Mucosa of descending colon (tissue), 3 donors: Measurements from ENCODE around the gene SS18L1. TPM values are rescaled to one million over a fixed set of nuclear protein-coding genes. Genes with fewer than 3 reads are reported as not detected.
A peak's percentile ranks its signal among the peaks of the same experiment; 100 is the strongest.

ENCODE experiments used
- ATAC-seq: fragments of 200-7000 bp; cut with Tn5 transposase; one replicate; pipeline ENCODE4 v1.9.1; 2020; ENCODE audit warnings: mild to moderate bottlenecking, moderate library complexity
- DNase-seq, 3 donors: peaks; one replicate each; pipeline ENCODE4 v3.0.0-alpha.2; 2020
- H3K36me3 ChIP-seq: fragments of 200-600 bp; one replicate; pipeline ENCODE4 v1.8.0; 2021; ENCODE audit warnings: low read depth, mild to moderate bottlenecking
- H3K4me1 ChIP-seq: fragments of 200-600 bp; one replicate; pipeline ENCODE4 v1.8.0; 2021; ENCODE audit warnings: low read depth, mild to moderate bottlenecking
- H3K4me3 ChIP-seq: fragments of 200-600 bp; one replicate; pipeline ENCODE4 v1.8.0; 2021; ENCODE audit warnings: mild to moderate bottlenecking
- H3K9me3 ChIP-seq: fragments of 200-600 bp; one replicate; pipeline ENCODE4 v1.8.0; 2021; ENCODE audit warnings: mild to moderate bottlenecking
- intact Hi-C, 2 donors: fragments of 100-400 bp; cut with DNase I in 1 of 2; cut with micrococcal nuclease in 1 of 2; formaldehyde crosslinking; loops; one replicate each; pipeline versions ENCODE4 v1.11.0 to v1.11.1; 2022; cut with DNase I, micrococcal nuclease
- total RNA-seq, 3 donors: library from RNA; stranded (reverse); fragmentation: NEBNext Ultra II Directional in 2 of 3; extraction: Animal tissue kit (Norgen Biotek cat#: 25700) in 2 of 3; gene quantifications; one replicate each; pipeline versions ENCODE4 v1.2.1 to v1.2.4, GENCODE V29; 2021 to 2023
- TF ChIP-seq, protein P1 (sequence below): fragments of 200-600 bp; IDR thresholded peaks from one replicate; pipeline ENCODE4 v1.8.0; 2022; ENCODE audit warnings: antibody characterized with exemption, mild to moderate bottlenecking
- donor health status: DM: no; HTN: no; CAD: no; lungs with moderate emphysema.
- donor health status: DM: no; HTN: no; CAD: no.
- donor health status: DM: no; HTN: yes; CAD: no.

SS18L1 gene
- total RNA-seq, 3 donors from 2014 or later, result 13.2 to 16.0 (median 14.4) TPM

DNA sequence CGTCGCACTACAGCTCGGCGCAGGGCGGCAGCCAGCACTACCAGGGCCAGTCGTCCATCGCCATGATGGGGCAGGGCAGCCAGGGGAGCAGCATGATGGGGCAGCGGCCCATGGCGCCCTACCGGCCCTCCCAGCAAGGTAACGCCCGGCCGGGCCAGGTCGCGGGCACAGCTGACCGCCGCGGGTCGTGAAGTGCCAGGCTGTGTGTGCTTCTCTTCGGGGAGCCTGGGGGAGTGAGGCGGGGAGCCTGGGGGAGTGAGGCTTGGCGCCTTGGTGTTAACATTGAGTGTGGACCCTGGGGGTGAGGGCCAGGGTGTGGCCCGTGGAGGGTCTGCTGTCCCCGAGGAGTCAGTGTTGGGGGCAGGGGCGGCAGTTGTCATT, 19.9 kb downstream of the SS18L1 start:
- TF ChIP-seq, protein P1, sequence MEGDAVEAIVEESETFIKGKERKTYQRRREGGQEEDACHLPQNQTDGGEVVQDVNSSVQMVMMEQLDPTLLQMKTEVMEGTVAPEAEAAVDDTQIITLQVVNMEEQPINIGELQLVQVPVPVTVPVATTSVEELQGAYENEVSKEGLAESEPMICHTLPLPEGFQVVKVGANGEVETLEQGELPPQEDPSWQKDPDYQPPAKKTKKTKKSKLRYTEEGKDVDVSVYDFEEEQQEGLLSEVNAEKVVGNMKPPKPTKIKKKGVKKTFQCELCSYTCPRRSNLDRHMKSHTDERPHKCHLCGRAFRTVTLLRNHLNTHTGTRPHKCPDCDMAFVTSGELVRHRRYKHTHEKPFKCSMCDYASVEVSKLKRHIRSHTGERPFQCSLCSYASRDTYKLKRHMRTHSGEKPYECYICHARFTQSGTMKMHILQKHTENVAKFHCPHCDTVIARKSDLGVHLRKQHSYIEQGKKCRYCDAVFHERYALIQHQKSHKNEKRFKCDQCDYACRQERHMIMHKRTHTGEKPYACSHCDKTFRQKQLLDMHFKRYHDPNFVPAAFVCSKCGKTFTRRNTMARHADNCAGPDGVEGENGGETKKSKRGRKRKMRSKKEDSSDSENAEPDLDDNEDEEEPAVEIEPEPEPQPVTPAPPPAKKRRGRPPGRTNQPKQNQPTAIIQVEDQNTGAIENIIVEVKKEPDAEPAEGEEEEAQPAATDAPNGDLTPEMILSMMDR, result no peak
- H3K4me3 ChIP-seq, result no peak overlapping the region
- intact Hi-C loops, result no loop called here
- DNase-seq (peak in 1 of 3 donors; percentile 37), ATAC-seq (no peak)
- H3K36me3 ChIP-seq, result no peaks in the 10 kb centered on the region
- H3K9me3 ChIP-seq, result no peaks in the 10 kb centered on the region
- no peaks in the 10 kb centered on the region for H3K4me1 ChIP-seq

DNA sequence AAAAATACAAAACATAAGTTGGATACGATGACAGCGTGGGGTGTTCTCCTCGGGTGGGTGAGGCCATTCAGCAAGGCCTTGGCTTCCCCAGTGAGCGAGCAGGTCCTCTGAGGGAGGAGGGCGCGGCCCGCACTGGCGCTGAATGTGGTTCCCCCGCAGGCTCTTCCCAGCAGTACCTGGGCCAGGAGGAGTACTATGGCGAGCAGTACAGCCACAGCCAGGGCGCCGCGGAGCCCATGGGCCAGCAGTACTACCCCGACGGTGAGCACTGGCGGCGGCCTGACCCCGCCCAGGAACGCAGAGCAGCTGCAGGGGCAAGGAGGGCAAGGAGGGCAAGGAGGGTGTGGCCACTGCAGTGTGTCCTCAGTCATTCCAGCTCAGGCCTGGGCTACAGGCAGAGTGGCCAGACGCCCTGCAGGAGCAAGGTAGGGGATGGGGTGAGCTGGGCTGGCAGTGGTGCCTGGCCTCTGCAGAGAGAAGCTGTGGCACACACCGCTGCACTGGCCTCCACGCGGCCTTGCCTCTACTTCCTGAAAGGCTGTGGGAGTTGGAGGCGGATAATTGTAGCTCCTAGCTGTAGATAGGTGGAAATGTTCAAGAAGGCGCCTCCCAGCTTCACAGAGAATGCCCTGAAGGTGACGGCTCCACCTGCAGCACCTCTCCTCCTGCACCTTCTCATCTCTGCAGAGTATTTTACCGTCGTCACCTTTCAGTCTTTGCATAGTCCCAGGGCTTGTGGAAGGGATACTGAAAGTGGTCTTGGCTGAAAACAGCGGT, 20.6 kb downstream of the SS18L1 start:
- Histone ChIP-seq H3K4me1 (no peaks in the 10 kb centered on the region), H3K36me3 (no peaks in the 10 kb centered on the region), H3K9me3 (no peaks in the 10 kb centered on the region), H3K4me3 (no peak overlapping the region)
- intact Hi-C loops, result no loop called here
- ATAC-seq (peak; percentile 6), DNase-seq (peak in 1 of 3 donors; percentile 45)
- TF ChIP-seq, protein P1, result no peak

DNA sequence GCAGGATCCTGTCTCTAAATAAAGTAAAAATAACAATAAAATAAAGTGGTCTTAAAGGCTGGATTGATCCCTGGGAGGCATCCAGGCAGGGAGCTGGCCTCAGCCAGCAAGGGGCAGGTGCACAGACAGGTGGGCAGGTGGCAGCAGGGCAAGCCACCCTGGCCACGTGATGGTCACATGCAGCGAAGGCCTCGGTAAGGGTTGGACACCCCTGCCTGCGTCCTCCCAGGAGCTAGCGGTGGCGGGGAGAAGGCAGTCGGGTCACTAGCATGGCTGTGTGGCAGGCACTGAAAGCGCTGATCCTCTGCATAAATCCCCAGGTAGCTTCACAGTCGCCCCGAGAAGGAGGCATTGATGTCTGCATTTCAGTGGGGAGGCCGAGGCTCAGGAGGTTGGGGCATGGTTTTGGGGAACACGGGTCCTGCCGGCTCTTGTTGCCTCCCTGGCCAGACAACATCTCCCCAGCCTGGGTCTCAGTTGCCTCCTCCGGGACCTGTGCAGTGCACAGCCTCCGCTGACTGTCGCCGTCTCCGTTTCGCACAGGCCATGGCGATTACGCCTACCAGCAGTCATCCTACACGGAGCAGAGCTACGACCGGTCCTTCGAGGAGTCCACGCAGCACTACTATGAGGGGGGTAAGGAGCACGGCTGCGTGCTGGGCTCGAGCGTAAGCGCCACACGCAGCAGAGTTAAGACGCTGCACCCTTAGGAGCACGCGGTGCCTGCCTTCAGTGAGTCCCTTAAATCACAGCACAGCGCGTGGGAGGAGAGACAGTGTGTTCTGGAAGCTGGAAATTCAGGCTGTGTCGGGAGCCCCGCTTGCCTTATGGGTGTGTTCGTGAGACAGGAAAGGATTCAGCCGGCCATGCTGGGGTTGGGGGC, 21.6 kb downstream of the SS18L1 start:
- no peaks in the 10 kb centered on the region for H3K9me3 ChIP-seq
- no peak overlapping the region for H3K4me3 ChIP-seq
- intact Hi-C loops, result no loop called here
- H3K36me3 ChIP-seq, result no peaks in the 10 kb centered on the region
- no peaks in the 10 kb centered on the region for H3K4me1 ChIP-seq
- peak in 1 of 3 donors; percentile 16 for DNase-seq
- no peak for ATAC-seq
- TF ChIP-seq, protein P1, result no peak

DNA sequence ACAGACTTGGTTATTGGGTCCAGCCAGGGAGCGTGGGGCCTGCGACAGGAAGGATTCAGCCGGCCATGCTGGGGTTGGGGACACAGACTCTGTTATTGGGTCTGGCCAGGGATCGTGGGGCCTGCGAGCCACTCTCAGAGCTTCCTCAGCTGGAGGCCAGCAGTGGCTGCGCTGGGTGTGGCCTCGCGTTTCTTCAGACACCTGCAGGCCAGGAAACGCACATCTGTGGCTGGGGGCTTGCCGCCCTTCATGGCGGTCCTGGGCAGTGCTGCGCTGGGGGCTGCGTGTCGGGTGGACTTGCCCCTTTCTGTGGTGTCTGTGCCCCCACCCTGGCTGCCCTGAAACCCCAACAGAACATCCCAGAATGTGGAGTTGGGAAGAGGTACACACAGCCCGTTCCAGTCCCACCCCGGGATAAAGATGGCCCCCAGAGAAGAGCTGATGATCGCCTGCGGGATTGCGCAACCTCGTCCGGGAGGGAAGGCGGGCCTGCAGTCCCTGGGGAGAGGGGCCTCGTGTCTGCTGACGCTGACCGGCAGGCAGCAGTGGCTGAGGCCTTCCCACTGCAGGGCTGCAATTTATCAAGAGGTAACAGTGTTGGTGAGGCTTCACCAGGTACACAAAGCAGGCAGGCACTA, 22.3 kb downstream of the SS18L1 start:
- intact Hi-C loops, result no loop called here
- no peak for ATAC-seq
- H3K4me3 ChIP-seq, result no peak overlapping the region
- TF ChIP-seq, protein P1, result no peak
- H3K4me1 ChIP-seq, result no peaks in the 10 kb centered on the region
- peak in 1 of 3 donors; percentile 43 for DNase-seq
- no peaks in the 10 kb centered on the region for H3K36me3 ChIP-seq
- no peaks in the 10 kb centered on the region for H3K9me3 ChIP-seq

DNA sequence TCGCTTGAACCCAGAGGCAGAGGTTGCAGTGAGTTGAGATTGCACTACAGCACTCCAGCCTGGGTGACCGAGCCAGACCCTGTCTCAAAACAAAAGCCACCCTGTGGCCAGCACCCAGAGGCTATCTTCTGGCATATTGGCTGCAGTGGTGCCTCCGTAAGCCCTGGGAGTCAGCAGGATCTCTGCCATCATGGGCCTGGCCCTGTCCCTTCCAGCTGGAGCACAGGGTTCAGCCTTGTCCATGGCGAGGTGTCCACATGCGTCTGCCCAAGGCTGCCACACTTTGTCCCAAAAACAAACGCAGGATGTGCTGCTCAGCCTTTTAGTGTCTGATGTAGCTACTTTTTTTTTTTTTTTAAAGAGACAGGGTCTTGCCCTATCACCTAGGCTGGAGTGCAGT, 23.9 kb downstream of the SS18L1 start:
- no peaks in the 10 kb centered on the region for H3K36me3 ChIP-seq
- intact Hi-C loops, result no loop called here

More for the DNA sequence above, 23.9 kb downstream of the SS18L1 start:
- no peak for ATAC-seq
- Histone ChIP-seq H3K9me3 (no peaks in the 10 kb centered on the region), H3K4me1 (no peaks in the 10 kb centered on the region), H3K4me3 (no peak overlapping the region)
- TF ChIP-seq, protein P1, result no peak
- DNase-seq, result peak in 1 of 3 donors; percentile 15
